Activated CD8-positive, alpha-beta memory T cell treated with anti-CD3 and anti-CD28 coated beads for 48 hours (primary cell): ENCODE measurements around the gene LMAN2.
"Not testable (repeated sequence)": the region's sequence is repeated elsewhere in the genome, so short reads cannot be mapped to it uniquely, and the experiment has no call there.

ENCODE experiments used
- DNase-seq, 3 experiments: peaks; one replicate each; pipeline ENCODE4 v3.0.0-alpha.2; 2020; ENCODE audit warnings: low read depth in 2 of 3, low spot score in 2 of 3

LMAN2 gene

GRCh38 chr5:177378884-177379883 is 27.7 kb upstream of the LMAN2 start:
- DNase-seq = no peak

- DNase-seq = no peak
Measured at GRCh38 chr5:177377851-177378776, 26.6 kb upstream of the LMAN2 start.

- DNase-seq = no peak
Measured at GRCh38 chr5:177376107-177376506, 24.6 kb upstream of the LMAN2 start.

GRCh38 chr5:177375516-177375915 is 24.0 kb upstream of the LMAN2 start:
- not testable (repeated sequence) for DNase-seq

GRCh38 chr5:177374211-177374610 is 22.7 kb upstream of the LMAN2 start:
- DNase-seq = no peak

- DNase-seq = no peak
Measured at GRCh38 chr5:177373806-177374205, 22.3 kb upstream of the LMAN2 start.

GRCh38 chr5:177372910-177373309 is 21.4 kb upstream of the LMAN2 start:
- DNase-seq = no peak

GRCh38 chr5:177372034-177372896 is 20.8 kb upstream of the LMAN2 start:
- no peak for DNase-seq

GRCh38 chr5:177371120-177372033 is 19.9 kb upstream of the LMAN2 start:
- DNase-seq = no peak

- DNase-seq = no peak
Measured at GRCh38 chr5:177370488-177371119, 19.1 kb upstream of the LMAN2 start.

- DNase-seq = no peak
Measured at GRCh38 chr5:177369645-177370440, 18.4 kb upstream of the LMAN2 start.

GRCh38 chr5:177368869-177369644 is 17.6 kb upstream of the LMAN2 start:
- no peak for DNase-seq

GRCh38 chr5:177367981-177368868 is 16.8 kb upstream of the LMAN2 start:
- no peak for DNase-seq

GRCh38 chr5:177367323-177367848 is 15.9 kb upstream of the LMAN2 start:
- no peak for DNase-seq

GRCh38 chr5:177366528-177367322 is 15.3 kb upstream of the LMAN2 start:
- DNase-seq = no peak
